HFF-Myc (cell line): ENCODE data around the gene IQSEC1.

Experiments used
- DNase-seq: peaks from one replicate; pipeline ENCODE4 v3.0.0-alpha.2; 2011; ENCODE audit warnings: low read depth; ENCODE audit errors: extremely low read depth
- H3K4me3 ChIP-seq: replicated peaks from 2 replicates; pipeline ENCODE4 v1.5.1; 2011; ENCODE audit warnings: low read depth, mild to moderate bottlenecking, control low read depth, low read length
- TF ChIP-seq, protein P1 (sequence below): IDR thresholded peaks from 2 replicates; pipeline ENCODE4 v1.5.1; 2012; ENCODE audit warnings: mild to moderate bottlenecking, low read depth, low read length, control low read depth; ENCODE audit errors: missing control alignments

The IQSEC1 gene

DNA sequence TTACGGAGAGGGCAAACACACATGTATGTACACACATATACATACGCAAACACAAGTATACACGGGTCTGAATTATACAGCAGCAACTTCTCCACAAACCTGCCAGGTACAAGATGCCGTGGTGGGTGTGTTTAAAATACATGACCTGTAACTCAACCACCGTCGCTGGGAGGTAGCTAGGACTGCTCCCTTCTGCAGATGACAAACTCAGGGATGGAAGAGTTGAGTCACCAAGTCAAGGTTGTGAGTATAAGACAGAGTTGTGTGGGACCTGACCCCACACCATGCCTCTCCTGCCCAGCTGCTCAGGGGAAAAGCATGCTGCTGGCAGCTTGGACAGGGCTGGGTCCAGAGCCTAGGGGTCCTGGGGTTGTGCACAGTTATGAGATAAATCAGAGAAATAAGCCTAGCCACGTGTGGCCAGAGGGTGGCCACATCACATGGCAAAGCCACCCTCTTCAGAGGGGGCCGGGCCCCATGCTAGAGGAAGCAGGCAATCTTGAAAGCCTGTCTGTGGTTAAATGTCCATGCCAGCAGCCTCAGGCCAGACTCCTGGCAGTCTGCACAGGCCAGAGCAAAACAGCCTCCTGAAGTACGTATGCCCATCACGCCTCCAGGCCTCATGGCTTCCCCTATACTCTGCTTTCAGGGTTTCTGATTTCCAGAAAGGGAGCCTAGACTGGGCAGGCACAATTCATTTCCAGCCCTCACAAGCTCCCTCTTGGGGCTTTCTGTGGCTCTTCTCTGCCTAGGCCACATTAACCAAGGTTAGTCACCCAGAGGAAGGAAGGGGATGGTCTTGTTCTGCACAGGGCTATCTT, 124.1 kb downstream of the IQSEC1 start:
- TF ChIP-seq, protein P1, sequence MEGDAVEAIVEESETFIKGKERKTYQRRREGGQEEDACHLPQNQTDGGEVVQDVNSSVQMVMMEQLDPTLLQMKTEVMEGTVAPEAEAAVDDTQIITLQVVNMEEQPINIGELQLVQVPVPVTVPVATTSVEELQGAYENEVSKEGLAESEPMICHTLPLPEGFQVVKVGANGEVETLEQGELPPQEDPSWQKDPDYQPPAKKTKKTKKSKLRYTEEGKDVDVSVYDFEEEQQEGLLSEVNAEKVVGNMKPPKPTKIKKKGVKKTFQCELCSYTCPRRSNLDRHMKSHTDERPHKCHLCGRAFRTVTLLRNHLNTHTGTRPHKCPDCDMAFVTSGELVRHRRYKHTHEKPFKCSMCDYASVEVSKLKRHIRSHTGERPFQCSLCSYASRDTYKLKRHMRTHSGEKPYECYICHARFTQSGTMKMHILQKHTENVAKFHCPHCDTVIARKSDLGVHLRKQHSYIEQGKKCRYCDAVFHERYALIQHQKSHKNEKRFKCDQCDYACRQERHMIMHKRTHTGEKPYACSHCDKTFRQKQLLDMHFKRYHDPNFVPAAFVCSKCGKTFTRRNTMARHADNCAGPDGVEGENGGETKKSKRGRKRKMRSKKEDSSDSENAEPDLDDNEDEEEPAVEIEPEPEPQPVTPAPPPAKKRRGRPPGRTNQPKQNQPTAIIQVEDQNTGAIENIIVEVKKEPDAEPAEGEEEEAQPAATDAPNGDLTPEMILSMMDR = peak; percentile 14
- no peak for DNase-seq
- no peak overlapping the region for H3K4me3 ChIP-seq

DNA sequence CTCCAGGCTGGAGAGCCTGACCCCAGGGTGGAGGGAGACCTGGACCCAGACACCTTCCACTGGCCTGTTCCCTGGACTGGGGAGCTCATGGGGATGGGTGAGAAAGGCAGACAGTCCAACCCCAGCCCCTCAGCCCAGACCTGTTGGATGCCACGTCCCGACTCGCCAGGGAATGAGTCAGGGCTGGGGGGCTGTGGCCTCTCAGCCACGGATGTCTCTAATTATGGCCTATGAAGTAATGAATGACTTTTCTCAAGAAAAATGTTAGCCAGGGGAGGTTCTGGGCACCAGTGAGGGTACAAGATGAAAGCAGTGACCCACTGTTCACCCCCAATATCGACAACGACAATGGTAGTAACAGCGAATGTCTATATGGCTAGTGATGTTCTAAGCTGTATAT, 124.9 kb downstream of the IQSEC1 start:
- H3K4me3 ChIP-seq = no peak overlapping the region
- TF ChIP-seq, protein P1 = no peak
- DNase-seq = no peak

DNA sequence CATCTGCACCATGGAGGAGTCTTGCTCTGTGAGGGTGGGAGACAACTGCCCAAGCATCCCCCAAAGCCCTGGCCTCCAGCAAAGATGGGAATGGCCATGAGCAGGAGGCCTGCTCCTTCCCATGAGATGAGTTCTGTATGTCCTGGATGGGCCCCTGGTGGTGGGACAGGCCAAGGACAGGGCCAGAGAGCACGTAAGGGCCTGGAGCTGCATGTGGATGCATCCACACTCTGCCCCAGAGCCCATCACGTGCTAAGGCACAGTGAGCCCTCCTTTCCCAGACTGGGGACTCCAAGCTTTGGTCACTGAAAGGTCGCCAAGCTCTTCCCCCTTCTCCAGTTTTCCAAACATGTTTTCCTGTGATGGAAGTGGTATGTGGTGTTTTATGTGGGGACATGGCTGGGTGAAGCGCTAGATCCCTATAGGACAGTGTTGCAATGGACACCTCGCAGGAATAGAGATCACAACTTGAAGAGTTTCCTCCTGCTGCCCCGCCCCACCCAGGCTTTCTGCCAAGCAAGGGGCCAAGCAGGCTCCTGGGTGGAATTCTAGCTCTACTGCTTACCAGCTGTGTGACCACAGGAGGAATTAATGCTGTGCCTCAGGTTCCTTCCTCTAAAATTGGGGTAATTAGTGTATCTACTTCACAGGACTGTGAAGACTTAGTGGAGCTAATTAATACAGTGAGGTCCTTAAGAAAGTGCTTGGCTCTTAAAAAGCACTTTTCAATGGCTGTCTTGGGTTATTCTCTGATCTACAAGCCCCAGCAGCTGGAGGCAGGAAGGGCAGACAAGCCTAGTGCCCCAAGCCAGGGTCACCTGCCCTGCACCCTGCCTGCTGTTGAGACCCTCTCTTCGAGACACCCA, 125.5 kb downstream of the IQSEC1 start:
- no peak for DNase-seq
- TF ChIP-seq, protein P1 = peak; percentile 26
- no peak overlapping the region for H3K4me3 ChIP-seq

DNA sequence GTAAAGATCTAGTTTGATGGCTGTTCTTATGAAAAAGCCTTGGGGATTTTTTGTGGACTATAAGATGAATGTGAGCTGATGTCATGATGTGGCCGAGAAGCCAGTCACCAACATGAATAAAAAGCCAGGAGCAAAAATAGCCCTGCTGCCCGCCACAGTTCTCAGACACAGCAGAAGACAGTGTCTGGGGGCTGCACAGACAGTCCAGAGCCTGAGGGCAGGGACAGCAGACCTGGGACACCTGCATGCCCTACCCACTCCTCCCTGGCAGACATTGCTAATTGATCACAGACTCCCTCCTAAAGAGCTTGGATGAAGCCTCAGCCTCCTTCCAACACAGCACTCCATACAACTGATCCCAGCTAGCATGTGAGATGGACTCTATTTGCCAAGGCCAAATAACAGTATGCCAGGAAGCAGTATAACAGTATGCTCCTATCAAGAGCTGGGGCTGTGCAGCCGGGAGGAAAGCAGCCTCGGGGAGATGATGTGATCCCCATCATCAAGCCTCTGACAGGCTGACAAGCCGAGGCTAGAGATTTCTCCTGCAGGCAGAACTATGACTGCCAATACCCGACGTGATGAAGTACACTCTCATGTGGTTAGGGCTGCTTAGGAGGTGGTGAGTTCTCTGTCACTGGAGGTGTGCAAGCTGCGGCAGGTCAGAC, 126.4 kb downstream of the IQSEC1 start:
- no peak for DNase-seq
- no peak overlapping the region for H3K4me3 ChIP-seq
- TF ChIP-seq, protein P1 = no peak

DNA sequence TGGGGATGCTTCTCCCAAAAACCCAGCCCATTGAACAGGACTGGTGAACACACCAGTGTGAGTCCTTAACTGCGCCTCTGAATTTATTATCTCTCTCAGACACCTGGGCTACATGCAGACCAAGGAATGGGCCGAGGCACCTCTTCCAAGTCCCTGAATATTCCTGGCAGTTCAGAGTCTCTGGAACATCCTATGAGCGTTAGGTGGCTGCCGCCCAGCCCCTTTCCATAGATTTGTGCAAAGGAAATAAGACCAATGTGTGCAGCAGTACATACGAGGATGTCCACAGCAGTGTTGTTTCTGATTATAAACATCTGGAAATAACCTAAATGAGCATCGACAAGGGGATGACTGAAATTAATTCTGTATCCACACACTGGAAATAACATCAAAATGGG, 127.0 kb downstream of the IQSEC1 start:
- TF ChIP-seq, protein P1 = no peak

DNA sequence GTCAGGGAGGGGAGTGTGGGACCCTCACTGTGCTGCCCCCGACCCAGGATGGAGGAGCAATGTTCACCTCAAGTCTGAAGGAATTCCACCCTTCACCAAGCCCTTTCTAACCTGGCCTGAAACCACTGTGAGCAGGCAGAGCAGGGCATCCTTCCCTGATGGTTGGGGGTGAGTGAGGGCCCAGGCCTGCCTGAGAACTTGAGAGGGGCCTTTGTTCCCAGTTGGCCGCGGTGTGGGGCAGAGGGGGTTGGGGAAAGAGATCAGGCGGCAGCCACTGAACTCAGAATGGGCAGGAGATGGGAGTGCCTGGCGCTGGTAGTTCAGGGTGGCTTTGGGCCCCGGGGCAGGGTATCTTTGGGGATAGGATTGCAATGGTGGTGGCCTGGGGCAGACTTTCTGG, 128.4 kb downstream of the IQSEC1 start:
- TF ChIP-seq, protein P1 = no peak
- H3K4me3 ChIP-seq = no peak overlapping the region
- no peak for DNase-seq

More for the DNA sequence above, 127.0 kb downstream of the IQSEC1 start:
- DNase-seq = no peak
- H3K4me3 ChIP-seq = no peak overlapping the region
